Stimulated activated CD8-positive, alpha-beta memory T cell treated with anti-CD3 and anti-CD28 coated beads, Interleukin-15, amount 100 ng/mL, for 48 hours (primary cell): ENCODE measurements around the gene ATP2C1.

Experiments used
- DNase-seq, 2 donors: peaks; one replicate each; pipeline ENCODE4 v3.0.0-alpha.2; 2020; ENCODE audit warnings: low read depth in 2 of 2

Gene ATP2C1

DNA sequence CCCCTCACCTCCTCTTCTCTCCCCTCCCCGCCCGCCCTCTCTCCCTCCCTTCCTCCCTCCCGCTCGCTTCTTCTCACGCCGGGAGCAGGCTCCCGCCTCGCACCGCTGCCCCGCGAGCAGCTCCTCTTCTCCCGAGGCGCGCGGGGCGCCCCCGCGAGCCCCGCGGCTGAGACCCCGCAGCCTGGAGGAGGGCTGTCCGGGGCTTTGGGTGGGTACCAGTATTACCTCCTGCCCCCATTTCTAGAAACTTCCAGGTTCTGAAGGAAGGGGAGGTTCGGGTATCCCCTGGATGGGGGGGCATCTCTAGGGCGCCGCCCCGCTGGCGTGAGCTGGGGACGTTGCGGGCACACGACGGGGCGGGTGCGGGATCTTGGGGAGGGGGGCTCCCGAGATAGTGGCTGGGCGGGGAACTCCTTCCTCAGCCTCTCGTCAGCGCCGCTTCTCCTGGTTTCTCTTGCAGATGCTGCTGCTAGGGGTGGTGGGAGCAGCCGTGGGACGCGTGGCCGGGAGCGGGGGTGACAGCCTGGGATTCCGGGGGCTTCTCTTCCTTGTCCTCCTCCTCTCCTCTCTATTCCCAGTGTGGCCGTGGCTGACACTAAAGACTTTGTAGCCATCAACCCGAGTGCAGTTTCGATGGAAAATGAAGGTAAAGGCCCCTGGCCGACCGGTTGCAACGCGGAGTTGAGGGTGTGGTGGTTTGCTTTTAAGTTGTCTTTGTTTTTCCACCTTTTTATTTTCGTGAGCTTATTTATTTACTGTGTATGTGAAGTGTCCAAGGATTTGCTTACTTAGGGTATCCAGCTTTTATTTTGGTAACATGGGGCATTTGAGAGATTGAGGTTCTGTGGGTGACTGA lies 474 bp downstream of the ATP2C1 start:
- peak in 1 of 2 donors; percentile 13 for DNase-seq

DNA sequence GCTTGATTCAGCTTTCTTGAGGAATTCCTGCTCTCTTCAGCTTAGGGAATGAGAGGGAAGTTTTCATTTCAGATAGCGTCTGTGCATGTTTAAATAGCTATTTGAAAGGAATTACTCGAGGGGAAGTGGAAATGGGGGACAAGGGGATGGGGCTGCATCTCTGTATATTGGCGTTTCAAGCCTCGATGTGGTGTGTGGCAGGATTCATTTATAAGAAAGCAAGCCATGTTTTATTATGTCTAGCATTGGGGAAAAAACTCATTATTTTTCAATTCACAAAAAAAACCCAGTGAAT lies 1.0 kb downstream of the ATP2C1 start:
- no peak for DNase-seq

DNA sequence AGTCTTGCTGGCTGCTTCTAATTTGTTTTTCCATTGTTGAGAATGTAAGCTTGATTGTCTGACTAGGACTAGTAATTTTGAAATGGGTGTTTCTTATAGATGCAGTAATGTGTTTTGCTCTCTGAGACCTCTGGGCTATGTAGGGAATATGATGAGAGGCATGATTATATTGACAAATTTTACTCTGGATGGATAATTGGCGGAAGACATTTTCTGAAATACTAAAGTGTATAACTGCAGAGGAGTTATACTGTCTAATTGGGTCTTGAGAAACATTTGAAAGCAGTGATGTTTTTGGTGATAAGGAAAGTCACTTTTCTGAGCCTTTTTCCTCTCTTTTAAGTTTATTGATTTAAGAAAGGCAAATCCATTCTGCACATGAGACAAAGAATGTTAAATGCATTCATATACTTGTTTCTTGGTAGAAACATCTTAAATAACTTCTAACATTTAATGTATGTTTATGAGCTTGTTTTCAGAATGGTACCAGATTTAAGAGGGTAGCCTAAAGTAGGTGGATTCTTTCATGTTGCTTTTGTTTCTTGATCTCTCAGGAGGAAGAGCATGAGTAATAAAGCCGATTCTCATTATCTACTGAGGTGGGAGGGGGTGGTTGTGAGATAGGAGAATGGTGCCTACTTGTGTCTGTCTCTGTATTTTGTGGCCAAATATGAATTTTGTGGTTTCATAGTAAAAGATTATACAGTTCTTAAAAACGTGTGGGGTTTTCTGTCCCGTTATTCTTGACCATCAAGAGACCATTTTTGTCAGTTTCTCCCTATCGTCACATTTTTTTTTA lies 2.0 kb downstream of the ATP2C1 start:
- no peak for DNase-seq

DNA sequence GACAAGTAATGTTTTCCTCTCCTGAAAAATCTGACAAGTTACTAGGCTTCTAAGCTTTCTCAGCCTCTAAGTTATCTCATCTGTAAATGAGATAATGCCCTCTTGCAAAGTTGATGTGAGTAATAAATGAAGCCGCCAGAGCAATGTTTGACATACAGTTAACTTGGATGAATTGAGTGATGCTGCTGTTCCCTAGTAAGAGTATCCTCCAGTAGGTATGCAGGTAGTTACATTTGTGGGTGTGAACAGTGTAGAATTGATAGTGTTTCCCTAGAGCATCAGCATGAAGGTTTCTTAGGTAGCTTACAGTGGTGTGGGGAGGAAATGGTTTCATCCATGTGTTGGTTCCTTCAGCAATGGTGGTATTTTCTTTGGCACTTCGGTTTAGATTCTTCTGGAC lies 3.4 kb downstream of the ATP2C1 start:
- DNase-seq: no peak

DNA sequence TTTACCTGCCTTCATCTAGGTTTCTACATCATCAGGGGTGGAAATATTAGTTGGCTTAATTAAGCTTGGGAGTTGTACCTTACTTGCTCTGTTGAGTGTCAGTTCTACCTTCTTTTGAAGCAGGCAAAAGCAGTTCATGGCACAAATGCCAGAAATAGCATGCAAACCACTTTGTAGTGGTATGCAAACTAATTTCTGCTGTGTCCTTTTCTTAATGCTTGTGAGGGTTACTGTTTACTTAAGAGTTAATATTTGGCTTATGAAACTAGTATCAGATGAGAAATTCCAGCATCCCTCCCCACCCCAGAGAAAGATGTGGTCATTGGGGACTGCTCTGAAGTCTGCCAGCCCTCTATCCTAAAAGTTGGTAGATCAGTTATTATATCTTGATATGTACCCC lies 7.1 kb downstream of the ATP2C1 start:
- no peak for DNase-seq

DNA sequence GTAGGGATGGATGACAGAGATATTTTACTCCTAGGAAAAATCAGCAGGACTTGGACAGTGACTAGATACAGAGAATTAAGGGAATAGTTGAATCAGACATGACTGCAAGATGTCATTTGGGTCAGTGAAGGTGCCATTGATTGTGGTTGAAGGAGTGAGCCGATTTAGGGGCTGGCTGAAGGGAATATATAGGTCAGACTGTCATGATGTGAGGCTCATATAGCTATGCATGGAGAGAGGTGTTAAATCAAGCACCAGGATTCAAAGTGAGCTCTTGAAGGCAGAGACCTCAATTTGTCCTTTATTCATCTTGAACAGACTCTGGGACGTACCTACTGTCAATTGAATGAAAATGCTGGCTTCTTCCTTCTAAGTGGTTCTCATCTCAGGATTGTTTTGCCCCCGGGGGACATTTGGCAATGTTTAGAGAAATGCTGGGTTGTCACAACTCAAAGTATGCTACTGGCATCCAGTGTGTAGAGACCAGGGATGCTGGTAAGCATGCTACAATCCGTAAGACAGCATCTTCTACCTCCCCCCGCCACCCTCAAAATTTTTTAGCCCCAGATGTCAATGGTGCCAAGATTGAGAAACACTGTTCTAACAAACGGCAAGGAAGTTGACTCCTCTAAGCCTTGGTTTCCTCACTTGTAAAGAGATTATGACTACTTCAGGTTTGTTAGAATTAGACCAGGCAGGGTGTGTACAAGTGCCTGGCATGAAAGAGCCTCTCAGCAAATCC lies 7.8 kb downstream of the ATP2C1 start:
- no peak for DNase-seq

DNA sequence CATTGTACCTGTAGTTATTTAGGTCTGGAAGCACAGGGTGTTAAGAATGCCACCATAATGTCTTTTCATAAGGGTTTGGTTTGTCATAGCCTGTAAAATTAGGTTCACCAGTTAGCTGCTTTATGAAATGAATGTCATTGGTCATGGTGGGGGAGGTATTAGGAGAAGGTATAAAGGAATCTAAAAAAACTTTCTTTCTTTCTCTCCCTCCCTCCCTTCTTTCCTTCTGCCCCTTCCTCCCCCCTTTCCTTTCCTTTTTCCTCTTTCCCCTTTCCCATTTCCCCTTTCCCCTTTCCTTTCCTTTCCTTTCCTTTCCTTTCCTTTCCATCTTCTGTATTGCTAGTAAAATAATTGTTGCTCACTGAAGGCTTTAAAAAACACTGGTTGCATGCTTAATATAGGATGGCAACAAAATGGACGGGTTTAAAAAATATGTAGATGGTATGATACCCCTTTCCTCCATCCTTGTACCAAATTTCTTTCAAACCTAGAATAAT lies 9.6 kb downstream of the ATP2C1 start:
- no peak for DNase-seq

DNA sequence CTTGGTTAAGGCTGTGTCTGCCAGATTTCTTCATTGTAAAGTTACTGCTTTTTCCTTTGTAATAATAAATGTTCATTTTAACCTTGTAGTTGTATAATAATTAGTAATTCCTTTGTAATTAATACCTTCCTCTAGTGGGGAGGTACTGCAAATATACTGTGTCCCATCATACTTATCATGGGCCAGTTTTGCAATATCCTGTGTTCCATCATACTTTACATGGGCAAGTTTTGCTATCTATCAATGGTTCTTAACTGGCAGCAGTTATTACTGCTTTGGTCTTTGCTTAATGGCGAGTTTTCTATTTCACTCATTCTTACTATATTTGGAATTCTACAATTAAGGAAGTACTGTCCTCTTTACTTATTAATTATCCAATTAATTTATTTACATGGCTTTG lies 10.6 kb downstream of the ATP2C1 start:
- no peak for DNase-seq

DNA sequence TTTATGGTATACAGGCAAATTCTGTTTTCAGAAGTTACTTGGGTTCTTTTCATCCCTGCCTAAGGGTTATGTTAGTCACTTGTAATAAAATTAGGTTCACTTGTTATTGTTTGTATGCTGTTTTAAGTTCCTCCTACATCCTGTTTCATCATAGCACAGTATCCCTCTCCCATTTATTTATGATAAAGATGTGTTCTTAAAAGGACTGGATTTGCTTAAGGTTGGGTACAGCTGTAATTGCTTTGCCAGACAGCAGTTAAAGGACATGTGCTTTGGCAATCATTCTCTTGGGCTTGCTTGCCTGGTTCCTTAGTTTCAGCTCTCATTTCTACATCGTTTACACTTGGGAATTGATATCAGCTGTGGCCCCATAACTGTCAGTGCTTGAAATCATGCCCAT lies 11.7 kb downstream of the ATP2C1 start:
- no peak for DNase-seq

DNA sequence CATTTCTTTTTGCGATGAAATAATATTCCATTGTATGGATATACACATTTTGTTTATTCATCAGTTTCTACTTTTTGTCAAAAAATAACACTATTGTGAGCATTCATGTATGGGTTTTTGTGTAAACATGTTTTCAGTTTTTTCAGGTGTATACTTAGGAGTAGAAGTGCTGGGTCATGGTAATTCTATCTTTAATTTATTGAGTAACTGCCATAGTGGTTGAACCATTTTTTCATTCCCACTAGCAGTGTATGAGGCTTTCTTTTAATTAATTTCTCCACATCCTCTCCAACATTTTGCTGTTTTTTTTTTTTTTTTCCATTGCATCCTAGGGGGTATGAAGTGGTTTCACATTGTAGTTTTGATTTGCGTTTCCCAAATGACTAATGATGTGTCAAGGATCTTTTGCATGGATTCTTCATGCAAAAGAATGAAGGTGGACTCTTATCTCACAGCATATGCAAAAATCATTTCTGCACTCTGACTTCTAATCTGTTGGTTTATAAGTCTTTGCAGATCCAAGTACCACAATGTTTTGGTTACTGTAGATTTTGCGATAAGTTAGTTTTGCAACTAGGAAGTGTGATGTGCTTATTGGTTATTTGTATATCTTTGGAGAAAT lies 12.6 kb downstream of the ATP2C1 start:
- DNase-seq: no peak

DNA sequence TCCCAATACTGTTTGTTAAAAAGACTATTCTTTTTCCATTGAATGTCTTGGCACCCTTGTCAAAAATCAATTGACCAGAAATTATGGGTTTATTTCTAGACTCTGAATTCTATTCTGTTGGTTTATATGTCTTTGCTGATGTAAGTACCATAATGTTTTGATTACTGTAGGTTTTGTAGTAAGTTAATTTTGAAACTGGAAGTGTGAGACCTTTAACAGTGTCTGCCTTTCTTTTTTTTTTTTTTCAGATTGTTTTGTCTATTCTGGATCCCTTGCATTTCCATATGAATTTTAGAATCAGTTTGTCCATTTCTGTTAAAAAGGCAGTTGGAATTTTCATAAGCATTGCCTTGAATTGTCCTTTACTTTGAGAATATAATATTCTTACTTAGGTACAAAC lies 13.6 kb downstream of the ATP2C1 start:
- no peak for DNase-seq

DNA sequence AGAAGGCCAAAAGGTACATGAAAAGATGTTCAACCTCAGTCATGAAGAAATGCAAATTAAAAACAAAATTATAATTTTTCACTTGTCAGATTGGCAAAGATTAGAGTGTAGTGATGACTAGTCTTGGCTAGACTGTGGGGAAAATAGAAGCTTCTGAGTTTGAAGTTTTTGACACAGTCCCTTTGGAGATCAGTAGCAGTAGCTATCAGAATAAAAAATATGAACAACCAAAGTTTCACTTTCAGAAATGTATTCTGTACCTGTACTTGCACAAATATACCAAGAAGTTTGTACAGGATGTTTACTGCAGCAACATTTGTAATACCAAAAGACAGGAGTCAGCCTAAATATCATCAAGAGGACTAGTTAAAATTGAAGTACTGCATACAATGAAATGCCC lies 14.1 kb downstream of the ATP2C1 start:
- no peak for DNase-seq

DNA sequence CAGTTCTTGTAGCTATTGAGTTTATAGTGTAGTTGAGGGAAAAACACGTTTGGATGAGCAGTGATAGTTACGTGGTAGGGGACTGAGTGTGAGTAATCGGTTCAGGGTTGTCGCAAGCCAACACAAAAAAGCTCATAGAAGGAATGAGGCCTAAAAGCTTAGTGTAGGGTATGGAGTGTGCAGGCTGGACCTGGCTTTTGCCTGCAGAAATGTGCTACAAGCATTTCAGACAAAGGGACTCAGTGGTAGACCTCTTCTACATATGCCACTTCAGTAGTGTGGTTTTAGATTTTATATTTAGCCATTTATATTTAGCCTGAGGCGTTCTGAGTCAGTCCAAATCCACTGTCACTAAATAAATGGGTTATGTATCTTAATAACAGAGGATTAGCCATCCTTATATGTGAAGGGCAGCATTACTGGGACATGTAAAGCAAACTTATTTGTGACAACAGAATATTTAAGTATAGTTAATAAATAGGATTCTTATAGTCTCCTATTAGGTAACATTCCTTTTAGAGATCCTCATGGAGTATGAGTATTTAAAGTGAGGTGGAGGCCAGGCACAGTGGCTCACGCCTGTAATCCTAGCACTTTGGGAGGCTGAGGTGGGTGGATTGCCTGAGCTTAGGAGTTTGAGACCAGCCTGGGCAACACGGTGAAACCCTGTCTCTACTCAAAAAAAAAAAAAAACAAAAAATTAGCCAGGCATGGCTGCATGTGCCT lies 21.8 kb downstream of the ATP2C1 start:
- no peak for DNase-seq

DNA sequence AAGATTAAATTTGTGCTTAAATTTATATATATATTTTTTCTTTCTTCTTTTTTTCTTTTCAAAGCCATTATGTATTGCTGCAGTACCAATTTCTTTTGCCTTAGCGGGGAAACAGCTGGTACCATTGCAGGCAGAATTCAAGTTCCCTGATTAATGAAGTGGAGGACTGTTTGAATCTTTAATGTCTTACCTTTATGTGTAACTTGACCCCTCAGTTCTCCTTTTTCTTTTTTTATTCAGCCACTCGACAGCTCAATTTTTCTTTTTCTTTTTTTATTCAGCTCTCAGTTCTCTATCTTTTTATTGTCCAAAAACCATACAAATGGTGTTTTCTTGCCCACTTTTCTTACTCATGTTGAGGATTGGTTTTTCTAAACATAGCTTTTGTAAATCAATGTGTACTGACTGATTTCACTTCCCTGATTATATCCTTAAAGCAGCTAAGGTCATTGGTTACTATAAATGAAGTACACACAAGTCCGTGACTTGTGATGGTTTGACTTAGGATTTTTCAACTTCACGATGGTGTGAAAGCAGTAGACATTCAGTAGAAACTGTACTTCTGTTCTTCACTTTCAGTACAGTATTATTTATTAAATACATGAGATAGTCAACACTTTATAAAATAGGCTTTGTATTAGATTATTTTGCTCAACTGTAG lies 22.8 kb downstream of the ATP2C1 start:
- no peak for DNase-seq

DNA sequence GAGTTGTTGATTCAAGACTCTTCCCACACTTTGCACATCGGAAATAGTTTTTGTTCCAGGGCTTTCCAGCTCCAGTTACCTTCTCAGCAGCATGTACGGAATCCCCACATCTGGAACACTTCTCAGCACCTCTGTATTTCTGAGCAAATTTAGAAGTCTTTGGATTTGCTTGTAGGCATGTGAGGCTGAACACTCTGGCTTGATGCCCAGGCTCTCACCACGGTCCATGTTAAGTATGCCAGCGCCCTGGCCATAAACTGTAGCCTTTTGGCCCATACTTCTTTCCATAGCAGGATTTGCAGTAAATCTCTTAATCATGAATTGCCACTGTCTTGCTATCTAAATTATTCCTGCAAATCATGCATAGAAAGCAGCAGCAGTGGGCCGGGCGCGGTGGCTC lies 24.4 kb downstream of the ATP2C1 start:
- DNase-seq: no peak

DNA sequence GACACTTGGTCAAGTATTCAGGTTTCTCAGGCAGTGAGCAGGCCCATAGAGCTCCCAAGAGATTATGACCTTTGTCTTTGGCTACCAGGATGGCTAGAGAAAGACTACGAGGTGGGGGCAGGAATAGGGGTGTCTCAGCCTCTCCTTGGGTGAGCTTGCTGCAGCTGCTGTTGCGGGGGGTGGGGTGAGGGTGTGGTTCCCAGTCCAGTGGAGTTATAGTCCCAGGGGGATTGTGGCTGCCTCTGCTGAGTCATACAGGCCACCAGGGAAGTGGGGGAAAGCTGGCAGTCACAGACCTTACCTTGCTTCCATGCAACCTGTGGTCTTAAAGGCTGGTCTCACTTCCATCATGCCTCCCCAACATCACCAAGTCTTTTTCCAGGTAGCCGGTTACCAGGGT lies 31.7 kb downstream of the ATP2C1 start:
- no peak for DNase-seq

DNA sequence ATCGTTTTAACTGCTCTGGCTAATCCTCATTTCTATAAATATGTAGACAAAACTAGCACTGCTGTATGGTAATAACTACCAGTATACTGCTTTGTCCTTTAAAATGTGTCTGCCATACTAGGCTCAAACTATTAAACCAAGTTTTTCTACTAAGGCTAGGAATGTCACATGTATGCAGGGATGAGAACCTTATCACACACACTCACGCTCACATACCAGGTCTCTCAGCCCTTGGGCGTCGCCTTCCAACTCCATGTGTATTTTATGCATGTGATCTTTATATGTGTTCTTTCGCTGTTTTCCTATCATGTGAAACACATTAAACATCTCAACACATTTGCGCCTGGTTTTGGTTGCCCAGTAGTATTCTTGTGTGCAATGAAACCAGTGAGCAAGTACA lies 32.6 kb downstream of the ATP2C1 start:
- DNase-seq: no peak

DNA sequence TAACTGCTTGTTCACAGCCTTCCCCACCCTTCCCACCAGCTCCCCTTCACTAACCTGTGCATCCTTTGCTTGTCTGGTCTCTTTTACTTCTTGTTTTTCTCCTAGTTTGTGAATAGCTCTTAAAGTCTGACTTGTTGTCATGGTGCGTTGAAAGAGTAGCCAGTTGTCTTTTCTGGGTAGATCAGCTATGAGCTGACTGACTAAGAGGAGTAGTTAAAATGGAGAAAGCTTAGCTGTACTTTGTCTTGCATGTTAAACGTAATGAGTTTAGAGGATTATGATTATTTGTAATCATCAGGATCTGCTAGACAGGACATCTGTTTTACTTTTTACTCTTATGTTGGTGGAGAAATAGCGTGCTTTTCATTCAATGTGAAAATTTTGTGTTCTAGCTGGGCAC lies 35.9 kb downstream of the ATP2C1 start:
- DNase-seq: no peak

DNA sequence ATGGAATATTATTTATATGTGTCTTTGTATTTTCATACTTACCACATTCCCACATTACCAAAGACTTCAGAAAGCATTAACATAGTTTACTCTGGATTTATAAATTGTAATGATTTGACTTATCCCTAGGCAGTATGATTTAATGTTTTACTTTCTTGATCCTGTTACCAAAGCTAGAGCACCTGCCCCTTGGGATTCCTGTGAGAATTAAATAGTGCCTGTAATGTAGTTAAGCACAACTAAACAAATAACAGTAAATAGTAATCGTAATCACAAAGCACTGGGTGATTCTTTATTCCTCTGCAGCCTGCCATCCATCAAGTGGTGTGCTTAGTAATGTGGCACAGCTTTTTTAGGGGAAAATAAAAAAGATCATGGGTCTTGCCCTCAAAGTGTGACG lies 39.1 kb downstream of the ATP2C1 start:
- DNase-seq: no peak

DNA sequence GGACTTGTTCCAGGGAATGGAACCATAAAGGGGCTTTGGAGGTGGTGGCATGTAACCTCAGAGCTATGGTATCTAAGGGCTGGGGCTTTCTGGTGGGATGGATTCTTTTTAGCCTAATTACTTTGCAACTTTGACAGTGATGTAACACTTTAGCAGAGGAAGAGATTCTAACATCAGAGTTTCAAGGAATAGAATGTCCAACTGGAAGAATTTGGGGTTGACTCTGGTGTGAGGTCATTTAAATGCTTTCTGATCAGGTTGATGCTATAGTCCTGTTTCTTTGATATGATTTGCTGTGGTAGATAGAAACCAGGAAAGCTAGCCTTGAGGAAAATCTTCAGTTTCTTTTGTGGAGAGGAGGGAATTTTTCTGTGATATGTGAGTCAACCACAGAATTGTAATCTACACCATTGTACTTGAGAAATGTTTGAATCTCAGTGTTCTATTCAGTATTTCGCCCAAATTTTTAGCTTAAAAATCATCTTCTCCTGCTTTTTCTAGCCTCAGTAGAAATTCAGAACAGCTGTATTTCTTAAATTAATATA lies 40.0 kb downstream of the ATP2C1 start:
- DNase-seq: no peak
